ENCODE data around the gene LRMDA. TPM values are rescaled to one million over a fixed set of nuclear protein-coding genes. Genes with fewer than 3 reads are reported as not detected.

Gene LRMDA
- polyA plus RNA-seq, 1 donor (not counting 4 experiments of a cell fraction or from before 2014, with no cell fraction given): not detected

GRCh38 chr10:75414527-75414926 is 16.9 kb upstream of the LRMDA start:
- Histone ChIP-seq H3K79me2 (ENCODE audit: control insufficient read depth, insufficient read depth, low read length) (no peaks in the 10 kb centered on the region), H3K36me3 (ENCODE audit: control insufficient read depth in 2 of 2, extremely low read depth in 1 of 2, insufficient read depth in 2 of 2, low read length in 2 of 2) (no peaks in the 10 kb centered on the region), H3K9ac (ENCODE audit: control insufficient read depth, extremely low read depth, insufficient read depth, low read length) (no peak overlapping the region), H3K4me1 (ENCODE audit: control insufficient read depth, extremely low read depth, insufficient read depth, low read length) (peaks cover 25% of the 10 kb centered on the region), H3K27me3 (ENCODE audit: control insufficient read depth, extremely low read depth, insufficient read depth, low read length) (no peaks in the 10 kb centered on the region), H3K9me1 (ENCODE audit: control insufficient read depth, extremely low read depth, insufficient read depth, low read length) (no peaks in the 10 kb centered on the region), H2AFZ (ENCODE audit: control insufficient read depth, low read length) (no peak overlapping the region), H4K20me1 (ENCODE audit: control insufficient read depth, extremely low read depth, insufficient read depth, low read length) (no peaks in the 10 kb centered on the region), H3K4me2 (ENCODE audit: control insufficient read depth, extremely low read depth, insufficient read depth, low read depth, low read length) (no peak overlapping the region), H3K4me3 (ENCODE audit: control insufficient read depth in 2 of 3, extremely low read depth in 1 of 3, insufficient read depth in 2 of 3, low read depth in 1 of 3, low read length in 3 of 3) (no peak overlapping the region), H3K27ac (ENCODE audit: control insufficient read depth, insufficient read depth, low read length) (no peak overlapping the region), H3K9me3 (ENCODE audit: control insufficient read depth, low read depth, low read length) (no peaks in the 10 kb centered on the region)
- dilution Hi-C loops (cut with MboI; ENCODE audit: extremely low pct_ligation_motif_present, low sequenced_read_pairs): no loop called here
- TF ChIP-seq EZH2 (IDR thresholded peaks at IDR 0.05; ENCODE audit: low read length) (no peak), CTCF (optimal IDR thresholded peaks at IDR 0.05 in 1 of 3, IDR thresholded peaks at IDR 0.05 in 1 of 3, conservative IDR thresholded peaks at IDR 0.05 in 1 of 3; ENCODE audit: extremely low read depth in 1 of 3, insufficient read depth in 2 of 3, low read length in 3 of 3) (no peak)
- no peak for DNase-seq (ENCODE audit: low read depth, low spot score)
- no peak for FAIRE-seq

- Histone ChIP-seq H3K9me3 (ENCODE audit: control insufficient read depth, low read depth, low read length) (no peaks in the 10 kb centered on the region), H3K27ac (ENCODE audit: control insufficient read depth, insufficient read depth, low read length) (no peak overlapping the region), H3K9me1 (ENCODE audit: control insufficient read depth, extremely low read depth, insufficient read depth, low read length) (no peaks in the 10 kb centered on the region), H3K4me3 (ENCODE audit: control insufficient read depth in 2 of 3, extremely low read depth in 1 of 3, insufficient read depth in 2 of 3, low read depth in 1 of 3, low read length in 3 of 3) (no peak overlapping the region), H2AFZ (ENCODE audit: control insufficient read depth, low read length) (no peak overlapping the region), H3K79me2 (ENCODE audit: control insufficient read depth, insufficient read depth, low read length) (no peaks in the 10 kb centered on the region), H3K27me3 (ENCODE audit: control insufficient read depth, extremely low read depth, insufficient read depth, low read length) (no peaks in the 10 kb centered on the region), H4K20me1 (ENCODE audit: control insufficient read depth, extremely low read depth, insufficient read depth, low read length) (no peaks in the 10 kb centered on the region), H3K4me2 (ENCODE audit: control insufficient read depth, extremely low read depth, insufficient read depth, low read depth, low read length) (no peak overlapping the region), H3K36me3 (ENCODE audit: control insufficient read depth in 2 of 2, extremely low read depth in 1 of 2, insufficient read depth in 2 of 2, low read length in 2 of 2) (no peaks in the 10 kb centered on the region), H3K9ac (ENCODE audit: control insufficient read depth, extremely low read depth, insufficient read depth, low read length) (no peak overlapping the region), H3K4me1 (ENCODE audit: control insufficient read depth, extremely low read depth, insufficient read depth, low read length) (peaks cover 13% of the 10 kb centered on the region)
- FAIRE-seq (peak; percentile 26), DNase-seq (ENCODE audit: low read depth, low spot score) (no peak)
- dilution Hi-C loops (cut with MboI; ENCODE audit: extremely low pct_ligation_motif_present, low sequenced_read_pairs): no loop called here
- TF ChIP-seq CTCF (optimal IDR thresholded peaks at IDR 0.05 in 1 of 3, IDR thresholded peaks at IDR 0.05 in 1 of 3, conservative IDR thresholded peaks at IDR 0.05 in 1 of 3; ENCODE audit: extremely low read depth in 1 of 3, insufficient read depth in 2 of 3, low read length in 3 of 3) (no peak), EZH2 (IDR thresholded peaks at IDR 0.05; ENCODE audit: low read length) (no peak)
Measured at GRCh38 chr10:75417522-75417927, 13.9 kb upstream of the LRMDA start.

Measured in keratinocyte (primary cell).